ENCODE measurements around the gene WDFY2. TPM values are rescaled to one million over a fixed set of nuclear protein-coding genes. Genes with fewer than 3 reads are reported as not detected.

WDFY2 gene
- total and polyA plus RNA-seq, 9 donors, result 5.4 to 17.9 (median 12.6) TPM

DNA sequence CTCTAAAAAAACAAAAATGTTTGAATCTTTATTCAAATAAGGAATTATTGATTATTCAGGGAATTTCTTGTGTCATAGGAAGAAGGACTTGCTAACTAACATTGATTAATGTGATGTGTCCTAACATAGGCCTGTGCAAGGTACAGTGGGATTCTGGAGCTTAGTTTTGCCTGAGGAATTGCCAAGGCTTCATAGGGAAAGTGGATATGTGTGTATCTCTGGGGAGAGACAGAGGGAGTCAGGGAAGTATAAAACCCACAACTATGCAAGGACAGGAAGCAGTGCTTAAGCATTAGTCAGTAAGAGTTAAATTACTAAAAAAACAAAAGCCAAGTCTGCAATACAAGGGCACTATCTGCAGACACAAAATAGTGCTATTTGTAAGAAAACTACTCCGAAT lies 59.6 kb downstream of the WDFY2 start:
- Histone ChIP-seq H3K9me3 (no peaks in the 10 kb centered on the region), H3K4me1 (ENCODE audit: insufficient read depth) (peaks cover 13% of the 10 kb centered on the region), H3K27me3 (no peaks in the 10 kb centered on the region), H3K27ac (no peak overlapping the region), H3K36me3 (no peaks in the 10 kb centered on the region), H3K4me3 (no peak overlapping the region)
- no peak for TF ChIP-seq EP300 (IDR thresholded peaks at IDR 0.05)
- no peak for TF ChIP-seq POLR2A (IDR thresholded peaks at IDR 0.05)
- TF ChIP-seq, protein P1, sequence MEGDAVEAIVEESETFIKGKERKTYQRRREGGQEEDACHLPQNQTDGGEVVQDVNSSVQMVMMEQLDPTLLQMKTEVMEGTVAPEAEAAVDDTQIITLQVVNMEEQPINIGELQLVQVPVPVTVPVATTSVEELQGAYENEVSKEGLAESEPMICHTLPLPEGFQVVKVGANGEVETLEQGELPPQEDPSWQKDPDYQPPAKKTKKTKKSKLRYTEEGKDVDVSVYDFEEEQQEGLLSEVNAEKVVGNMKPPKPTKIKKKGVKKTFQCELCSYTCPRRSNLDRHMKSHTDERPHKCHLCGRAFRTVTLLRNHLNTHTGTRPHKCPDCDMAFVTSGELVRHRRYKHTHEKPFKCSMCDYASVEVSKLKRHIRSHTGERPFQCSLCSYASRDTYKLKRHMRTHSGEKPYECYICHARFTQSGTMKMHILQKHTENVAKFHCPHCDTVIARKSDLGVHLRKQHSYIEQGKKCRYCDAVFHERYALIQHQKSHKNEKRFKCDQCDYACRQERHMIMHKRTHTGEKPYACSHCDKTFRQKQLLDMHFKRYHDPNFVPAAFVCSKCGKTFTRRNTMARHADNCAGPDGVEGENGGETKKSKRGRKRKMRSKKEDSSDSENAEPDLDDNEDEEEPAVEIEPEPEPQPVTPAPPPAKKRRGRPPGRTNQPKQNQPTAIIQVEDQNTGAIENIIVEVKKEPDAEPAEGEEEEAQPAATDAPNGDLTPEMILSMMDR (IDR thresholded peaks at IDR 0.05), result no peak
- no peak for DNase-seq
- intact Hi-C loops (cut with DNase I), result no loop called here
- 23 to 53% (median 29%) methylated on average over 1 of the region's 1 CpG for WGBS, 3 donors

DNA sequence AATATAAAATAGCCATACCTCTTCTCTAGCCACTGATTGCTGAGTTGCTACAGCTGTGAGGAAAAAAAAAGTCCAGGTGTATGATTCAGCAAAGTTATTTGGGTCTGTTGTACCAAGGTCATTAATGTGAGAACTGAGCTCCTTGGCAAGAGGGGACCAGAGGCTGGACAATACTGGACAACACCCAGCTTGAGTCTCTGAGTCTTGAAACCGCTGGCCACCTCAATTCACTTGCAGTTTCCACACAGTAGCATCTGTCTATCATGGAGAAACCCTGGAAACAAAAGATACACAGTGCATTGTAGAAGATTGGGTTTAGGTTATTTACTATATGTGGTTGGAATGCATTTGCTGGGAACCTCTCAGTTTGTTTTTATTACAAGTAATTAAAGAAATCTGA lies 60.4 kb downstream of the WDFY2 start:
- intact Hi-C loops (cut with DNase I), result no loop called here
- H3K4me1 ChIP-seq (ENCODE audit: insufficient read depth), result peaks cover 13% of the 10 kb centered on the region
- H3K27ac ChIP-seq, result no peak overlapping the region
- no peak overlapping the region for H3K4me3 ChIP-seq
- no peak for TF ChIP-seq POLR2A (IDR thresholded peaks at IDR 0.05)
- TF ChIP-seq EP300 (IDR thresholded peaks at IDR 0.05), result no peak
- TF ChIP-seq, protein P1 (IDR thresholded peaks at IDR 0.05), result no peak
- H3K27me3 ChIP-seq, result no peaks in the 10 kb centered on the region
- no peaks in the 10 kb centered on the region for H3K9me3 ChIP-seq
- no peak for DNase-seq
- 67 to 92% (median 76%) methylated on average over 1 of the region's 1 CpG for WGBS, 3 donors
- no peaks in the 10 kb centered on the region for H3K36me3 ChIP-seq

DNA sequence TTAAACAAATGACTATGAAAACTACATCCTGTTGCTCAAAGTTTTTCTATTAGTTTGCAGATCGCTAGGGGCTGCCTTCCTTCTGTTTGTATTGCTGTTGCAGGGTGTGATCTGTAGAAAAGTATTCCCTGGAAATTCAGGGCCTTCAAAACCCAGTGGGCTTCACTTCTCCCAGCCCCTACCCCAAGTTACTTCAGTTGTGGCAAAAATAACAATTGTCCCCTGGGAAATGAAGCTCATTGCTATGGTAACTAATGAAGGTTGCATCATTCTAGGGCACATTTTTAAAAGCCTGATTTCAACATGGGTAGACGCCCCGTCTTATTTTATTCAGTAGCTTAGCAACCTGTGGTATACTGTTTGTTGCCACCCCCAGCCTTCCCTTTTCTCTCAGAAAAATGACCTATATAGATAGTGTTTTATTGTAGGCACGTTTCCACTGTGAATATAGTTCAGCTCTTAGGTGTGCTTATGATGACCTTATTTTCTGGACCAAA lies 60.9 kb downstream of the WDFY2 start:
- no peaks in the 10 kb centered on the region for H3K27me3 ChIP-seq
- no peaks in the 10 kb centered on the region for H3K36me3 ChIP-seq
- H3K9me3 ChIP-seq, result no peaks in the 10 kb centered on the region
- peak in 1 of 5 donors; percentile 40 for DNase-seq
- 38 to 58% (median 44%) methylated on average over 4 of the region's 4 CpGs for WGBS, 3 donors
- TF ChIP-seq EP300 (IDR thresholded peaks at IDR 0.05), result no peak
- TF ChIP-seq, protein P1 (IDR thresholded peaks at IDR 0.05), result no peak
- H3K4me3 ChIP-seq, result no peak overlapping the region
- H3K27ac ChIP-seq, result no peak overlapping the region
- peaks cover 13% of the 10 kb centered on the region for H3K4me1 ChIP-seq (ENCODE audit: insufficient read depth)
- intact Hi-C loops (cut with DNase I), result no loop called here

DNA sequence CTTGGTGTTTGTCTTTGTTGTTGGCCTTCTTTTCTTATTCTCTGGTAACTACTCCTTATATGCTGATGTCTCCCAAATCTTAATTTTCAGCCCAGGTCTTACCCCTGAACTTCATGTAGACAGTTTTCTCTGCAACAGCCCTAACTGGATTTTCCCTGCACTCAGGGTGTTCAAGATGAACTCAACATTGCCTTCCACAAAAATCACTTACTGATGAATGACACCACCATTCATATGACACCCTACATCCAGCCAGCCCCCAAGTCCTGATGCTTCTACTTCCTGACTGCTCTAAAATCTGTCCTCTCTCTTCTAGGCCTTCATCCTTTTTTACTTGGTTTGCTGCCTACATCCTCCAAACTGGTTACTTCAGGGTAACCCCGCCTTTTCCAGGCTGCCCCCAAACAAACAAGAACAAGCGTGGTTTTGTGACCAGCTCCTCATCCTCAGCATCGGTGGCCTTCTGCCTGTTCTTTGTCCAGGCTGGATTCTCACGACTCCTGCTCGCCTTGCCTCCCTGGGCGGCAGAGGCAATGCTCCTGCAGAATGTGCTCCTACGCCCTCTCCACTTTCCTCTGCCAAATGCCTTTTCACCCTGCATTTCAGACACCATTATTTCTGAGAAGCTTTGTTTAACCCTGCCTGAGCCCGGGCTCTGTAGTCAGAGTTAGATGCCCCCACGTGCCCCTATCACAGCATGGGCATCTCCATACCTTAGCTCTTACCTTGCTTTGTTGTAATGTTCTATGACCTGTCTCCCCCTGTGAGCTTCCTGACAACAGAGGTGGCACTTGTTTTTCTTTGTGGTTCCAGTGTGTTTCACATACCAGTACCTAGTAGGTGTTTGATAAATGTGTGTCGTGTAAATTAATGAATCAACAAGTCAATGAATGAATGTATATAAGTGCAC lies 61.8 kb downstream of the WDFY2 start:
- intact Hi-C loops (cut with DNase I), result no loop called here

More for the DNA sequence above, 61.8 kb downstream of the WDFY2 start:
- H3K9me3 ChIP-seq, result no peaks in the 10 kb centered on the region
- DNase-seq, result no peak
- no peak overlapping the region for H3K4me3 ChIP-seq
- H3K27ac ChIP-seq, result no peak overlapping the region
- no peaks in the 10 kb centered on the region for H3K27me3 ChIP-seq
- peaks cover 13% of the 10 kb centered on the region for H3K4me1 ChIP-seq (ENCODE audit: insufficient read depth)
- H3K36me3 ChIP-seq, result no peaks in the 10 kb centered on the region
- no peak for TF ChIP-seq POLR2A (IDR thresholded peaks at IDR 0.05)
- TF ChIP-seq, protein P1 (IDR thresholded peaks at IDR 0.05), result no peak
- TF ChIP-seq EP300 (IDR thresholded peaks at IDR 0.05), result no peak
- WGBS, 3 donors, result 88 to 90% (median 89%) methylated on average over 10 of the region's 10 CpGs
